ENCODE measurements around the gene TRABD2B. TPM values are rescaled to one million over a fixed set of nuclear protein-coding genes. Genes with fewer than 3 reads are reported as not detected.
A peak's percentile ranks its signal among the peaks of the same experiment; 100 is the strongest.

TRABD2B gene
- polyA plus RNA-seq, 1 donor from 2014 or later = not detected

GRCh38 chr1:47991187-47991586 is 6.0 kb downstream of the TRABD2B start:
- no peak overlapping the region for H3K27ac Mint-ChIP-seq

GRCh38 chr1:47990286-47990685 is 6.9 kb downstream of the TRABD2B start:
- Mint-ChIP-seq H3K27ac (no peak overlapping the region), H3K4me3 (no peak overlapping the region), H3K9me3 (no peaks in the 10 kb centered on the region), H3K36me3 (no peaks in the 10 kb centered on the region), H3K4me1 (peaks cover 0 to 4% (median 0%) of the 10 kb centered on the region in 3 donors), H3K27me3 (peaks cover 36% of the 10 kb centered on the region)

More at GRCh38 chr1:47991187-47991586, 6.0 kb downstream of the TRABD2B start:
- Mint-ChIP-seq H3K27me3 (peaks cover 36% of the 10 kb centered on the region), H3K4me1 (peaks cover 0 to 5% (median 1%) of the 10 kb centered on the region in 3 donors), H3K9me3 (no peaks in the 10 kb centered on the region), H3K4me3 (no peak overlapping the region), H3K36me3 (no peaks in the 10 kb centered on the region)

- Mint-ChIP-seq H3K4me3 (no peak overlapping the region), H3K9me3 (no peaks in the 10 kb centered on the region), H3K27me3 (peaks cover 33% of the 10 kb centered on the region), H3K4me1 (peaks cover 0 to 5% (median 2%) of the 10 kb centered on the region in 3 donors), H3K36me3 (no peaks in the 10 kb centered on the region), H3K27ac (no peak overlapping the region)
These were observed 9.6 kb downstream of the TRABD2B start for GRCh38 chr1:47987601-47988000.

GRCh38 chr1:47986761-47987200 is 10.4 kb downstream of the TRABD2B start:
- Mint-ChIP-seq H3K36me3 (no peaks in the 10 kb centered on the region), H3K4me1 (peaks cover 0 to 5% (median 2%) of the 10 kb centered on the region in 3 donors), H3K9me3 (no peaks in the 10 kb centered on the region), H3K4me3 (no peak overlapping the region), H3K27me3 (peaks cover 31% of the 10 kb centered on the region), H3K27ac (no peak overlapping the region)

- peaks cover 34% of the 10 kb centered on the region for H3K27me3 Mint-ChIP-seq
- no peaks in the 10 kb centered on the region for H3K9me3 Mint-ChIP-seq
- H3K4me1 Mint-ChIP-seq = peaks cover 0 to 5% (median 2%) of the 10 kb centered on the region in 3 donors
- H3K4me3 Mint-ChIP-seq = no peak overlapping the region
- H3K27ac Mint-ChIP-seq = no peak overlapping the region
- no peaks in the 10 kb centered on the region for H3K36me3 Mint-ChIP-seq
These were observed 12.2 kb downstream of the TRABD2B start for GRCh38 chr1:47985018-47985417.

- Mint-ChIP-seq H3K4me3 (no peak overlapping the region), H3K27me3 (peaks cover 36% of the 10 kb centered on the region), H3K27ac (no peak overlapping the region), H3K36me3 (no peaks in the 10 kb centered on the region), H3K9me3 (no peaks in the 10 kb centered on the region), H3K4me1 (peaks cover 0 to 5% (median 2%) of the 10 kb centered on the region in 3 donors)
These were observed 12.9 kb downstream of the TRABD2B start for GRCh38 chr1:47984175-47984789.

GRCh38 chr1:47983691-47984090 is 13.5 kb downstream of the TRABD2B start:
- peaks cover 0 to 5% (median 2%) of the 10 kb centered on the region in 3 donors for H3K4me1 Mint-ChIP-seq
- H3K9me3 Mint-ChIP-seq = no peaks in the 10 kb centered on the region
- no peaks in the 10 kb centered on the region for H3K36me3 Mint-ChIP-seq
- H3K27me3 Mint-ChIP-seq = peaks cover 36% of the 10 kb centered on the region
- no peak overlapping the region for H3K4me3 Mint-ChIP-seq
- H3K27ac Mint-ChIP-seq = no peak overlapping the region

GRCh38 chr1:47981667-47982350 is 15.4 kb downstream of the TRABD2B start:
- H3K27me3 Mint-ChIP-seq = peaks cover 36% of the 10 kb centered on the region
- H3K27ac Mint-ChIP-seq = no peak overlapping the region
- H3K36me3 Mint-ChIP-seq = no peaks in the 10 kb centered on the region
- H3K9me3 Mint-ChIP-seq = no peaks in the 10 kb centered on the region
- peaks cover 0 to 5% (median 0%) of the 10 kb centered on the region in 3 donors for H3K4me1 Mint-ChIP-seq
- no peak overlapping the region for H3K4me3 Mint-ChIP-seq

GRCh38 chr1:47980501-47980900 is 16.7 kb downstream of the TRABD2B start:
- Mint-ChIP-seq H3K4me3 (no peak overlapping the region), H3K9me3 (no peaks in the 10 kb centered on the region), H3K36me3 (no peaks in the 10 kb centered on the region), H3K27me3 (peaks cover 28% of the 10 kb centered on the region), H3K4me1 (peaks cover 0 to 5% (median 0%) of the 10 kb centered on the region in 3 donors), H3K27ac (peak overlapping the region in 1 of 3 donors; percentile 61)

- Mint-ChIP-seq H3K9me3 (no peaks in the 10 kb centered on the region), H3K4me3 (no peak overlapping the region), H3K4me1 (peaks cover 0 to 5% (median 0%) of the 10 kb centered on the region in 3 donors), H3K27ac (no peak overlapping the region), H3K36me3 (no peaks in the 10 kb centered on the region), H3K27me3 (peaks cover 23% of the 10 kb centered on the region)
These were observed 17.5 kb downstream of the TRABD2B start for GRCh38 chr1:47979724-47980123.

- Mint-ChIP-seq H3K27me3 (peaks cover 19% of the 10 kb centered on the region), H3K4me1 (no peaks in the 10 kb centered on the region), H3K36me3 (no peaks in the 10 kb centered on the region)
These were observed 18.7 kb downstream of the TRABD2B start for GRCh38 chr1:47978486-47978885.

GRCh38 chr1:47976728-47977127 is 20.5 kb downstream of the TRABD2B start:
- no peaks in the 10 kb centered on the region for H3K9me3 Mint-ChIP-seq
- no peaks in the 10 kb centered on the region for H3K4me1 Mint-ChIP-seq
- no peak overlapping the region for H3K27ac Mint-ChIP-seq
- no peak overlapping the region for H3K4me3 Mint-ChIP-seq
- H3K27me3 Mint-ChIP-seq = peaks cover 16% of the 10 kb centered on the region
- no peaks in the 10 kb centered on the region for H3K36me3 Mint-ChIP-seq

More at GRCh38 chr1:47978486-47978885, 18.7 kb downstream of the TRABD2B start:
- Mint-ChIP-seq H3K9me3 (no peaks in the 10 kb centered on the region), H3K27ac (no peak overlapping the region), H3K4me3 (no peak overlapping the region)

- Mint-ChIP-seq H3K27me3 (peaks cover 14% of the 10 kb centered on the region), H3K4me3 (no peak overlapping the region), H3K27ac (no peak overlapping the region), H3K4me1 (no peaks in the 10 kb centered on the region), H3K36me3 (no peaks in the 10 kb centered on the region), H3K9me3 (no peaks in the 10 kb centered on the region)
These were observed 20.9 kb downstream of the TRABD2B start for GRCh38 chr1:47976267-47976666.

GRCh38 chr1:47975302-47975921 is 21.8 kb downstream of the TRABD2B start:
- no peaks in the 10 kb centered on the region for H3K9me3 Mint-ChIP-seq
- no peaks in the 10 kb centered on the region for H3K4me1 Mint-ChIP-seq

GRCh38 chr1:47972864-47973432 is 24.2 kb downstream of the TRABD2B start:
- Mint-ChIP-seq H3K4me1 (no peaks in the 10 kb centered on the region), H3K27ac (no peak overlapping the region), H3K27me3 (peaks cover 6% of the 10 kb centered on the region), H3K4me3 (no peak overlapping the region), H3K36me3 (no peaks in the 10 kb centered on the region), H3K9me3 (no peaks in the 10 kb centered on the region)

More at GRCh38 chr1:47975302-47975921, 21.8 kb downstream of the TRABD2B start:
- H3K36me3 Mint-ChIP-seq = no peaks in the 10 kb centered on the region
- H3K27ac Mint-ChIP-seq = no peak overlapping the region
- H3K4me3 Mint-ChIP-seq = no peak overlapping the region
- H3K27me3 Mint-ChIP-seq = peaks cover 9% of the 10 kb centered on the region

Measured in IgD-negative memory B cell (primary cell).